T follicular helper cell (primary cell): ENCODE data around the gene LRRC8C.

ENCODE experiments used
- DNase-seq: peaks from one replicate; pipeline ENCODE4 v3.0.0-alpha.2; 2020; ENCODE audit warnings: low read depth

The LRRC8C gene

DNA sequence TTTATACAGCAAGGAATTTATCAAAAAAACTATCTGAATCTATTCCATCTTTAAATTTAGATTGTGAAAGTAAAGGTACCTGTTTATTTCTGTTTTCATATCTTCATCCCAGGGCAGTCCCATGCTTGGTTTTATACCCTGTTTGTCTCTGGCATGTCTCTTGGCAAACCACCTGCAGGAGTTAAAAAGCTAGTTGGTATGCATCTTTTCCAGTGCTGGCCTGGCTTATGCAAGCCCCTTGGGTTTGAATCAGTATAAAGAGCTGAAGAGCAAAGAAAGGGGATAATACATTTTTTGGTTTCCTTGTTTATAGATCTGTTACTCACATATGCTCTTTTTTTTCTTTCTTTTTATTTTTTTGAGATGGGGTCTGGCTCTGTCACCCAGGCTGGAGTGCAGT is 37.8 kb downstream of the LRRC8C start:
- no peak for DNase-seq

- no peak for DNase-seq
Measured at GRCh38 chr1:89671775-89672488, 39.0 kb downstream of the LRRC8C start.

GRCh38 chr1:89672489-89673183 is 39.7 kb downstream of the LRRC8C start:
- DNase-seq = no peak

DNA sequence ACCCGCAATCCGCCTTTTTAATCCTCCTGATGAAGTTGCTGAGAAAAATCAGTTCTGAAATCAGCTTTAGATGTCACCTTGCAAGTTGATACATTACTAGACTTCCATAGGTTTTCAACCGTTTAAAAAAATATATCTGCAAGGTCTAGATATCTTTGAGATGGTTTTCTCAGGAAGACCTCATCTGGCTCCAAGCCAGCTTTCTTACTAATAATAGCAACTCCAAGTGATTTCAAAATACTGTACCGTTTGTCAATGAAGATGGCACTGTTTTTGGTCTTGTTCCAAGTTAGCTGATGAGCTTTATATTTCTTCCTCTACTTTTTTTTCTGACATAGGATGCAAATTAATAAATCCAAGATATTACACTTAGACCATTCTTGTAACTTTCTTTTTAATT is 40.3 kb downstream of the LRRC8C start:
- no peak for DNase-seq

GRCh38 chr1:89675677-89676076 is 42.8 kb downstream of the LRRC8C start:
- DNase-seq = no peak

- DNase-seq = no peak
Measured at GRCh38 chr1:89681045-89681729, 48.3 kb downstream of the LRRC8C start.

DNA sequence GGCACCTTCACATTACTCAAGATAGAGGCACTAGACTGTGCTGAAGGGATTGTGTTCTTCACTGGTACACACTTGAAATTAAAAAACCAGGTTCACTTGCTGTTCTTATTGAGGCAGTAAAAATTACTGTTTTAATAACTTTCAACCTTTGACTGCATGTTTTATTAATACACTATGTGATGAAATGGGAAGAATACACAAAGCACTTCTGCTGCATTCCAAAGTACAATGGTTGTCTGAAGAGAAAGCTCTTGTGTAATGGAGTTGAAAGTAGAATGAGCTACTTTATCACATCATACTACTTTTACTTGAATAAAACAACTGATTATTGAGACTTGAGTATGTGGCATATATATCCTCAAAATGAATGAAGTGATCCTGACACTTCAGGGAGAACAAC is 49.7 kb downstream of the LRRC8C start:
- no peak for DNase-seq

- DNase-seq = no peak
Measured at GRCh38 chr1:89685461-89685860, 52.5 kb downstream of the LRRC8C start.

- DNase-seq = no peak
Measured at GRCh38 chr1:89686520-89686919, 53.6 kb downstream of the LRRC8C start.

GRCh38 chr1:89687254-89687653 is 54.3 kb downstream of the LRRC8C start:
- DNase-seq = no peak

DNA sequence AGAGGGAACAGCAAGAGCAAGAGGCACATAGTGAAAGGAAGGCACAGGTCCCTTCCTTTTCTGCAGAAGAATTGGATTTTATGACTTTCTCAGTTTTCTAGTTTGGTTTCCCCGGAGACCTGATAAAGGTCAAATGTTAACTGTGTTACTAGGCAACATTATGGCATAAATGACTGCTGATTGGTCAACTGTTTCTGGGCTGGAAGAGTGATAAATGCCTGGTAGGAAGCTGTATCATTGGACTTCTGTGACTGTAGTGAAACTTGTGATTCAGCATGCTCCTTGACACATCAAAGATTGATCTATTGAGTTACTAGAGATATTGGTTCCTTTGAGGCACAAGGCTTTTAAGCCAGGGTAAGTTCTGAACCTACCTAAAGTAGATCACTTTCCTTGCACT is 55.7 kb downstream of the LRRC8C start:
- no peak for DNase-seq

GRCh38 chr1:89689234-89689633 is 56.3 kb downstream of the LRRC8C start:
- no peak for DNase-seq

DNA sequence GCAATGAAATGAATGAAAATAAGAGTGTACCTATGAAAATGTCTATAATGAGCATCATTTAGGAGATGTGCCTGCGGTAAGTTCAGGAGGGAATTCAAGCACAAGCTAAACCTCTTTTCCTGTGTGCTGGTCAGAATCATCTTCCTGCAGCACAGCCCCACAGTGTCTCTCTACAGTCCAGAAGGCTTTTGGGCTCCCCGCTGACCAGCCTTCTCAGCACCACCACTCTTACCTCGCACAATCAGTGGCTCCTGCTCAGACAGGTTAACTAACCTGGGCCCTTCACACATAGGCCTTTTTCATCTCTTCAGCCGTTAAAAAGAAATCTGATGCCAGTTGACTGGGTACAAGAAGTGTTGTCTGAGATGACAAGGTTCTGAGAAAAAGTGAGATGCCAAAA is 57.7 kb downstream of the LRRC8C start:
- DNase-seq = no peak

GRCh38 chr1:89692601-89693521 is 59.9 kb downstream of the LRRC8C start:
- no peak for DNase-seq

GRCh38 chr1:89695847-89696246 is 62.9 kb downstream of the LRRC8C start:
- no peak for DNase-seq

DNA sequence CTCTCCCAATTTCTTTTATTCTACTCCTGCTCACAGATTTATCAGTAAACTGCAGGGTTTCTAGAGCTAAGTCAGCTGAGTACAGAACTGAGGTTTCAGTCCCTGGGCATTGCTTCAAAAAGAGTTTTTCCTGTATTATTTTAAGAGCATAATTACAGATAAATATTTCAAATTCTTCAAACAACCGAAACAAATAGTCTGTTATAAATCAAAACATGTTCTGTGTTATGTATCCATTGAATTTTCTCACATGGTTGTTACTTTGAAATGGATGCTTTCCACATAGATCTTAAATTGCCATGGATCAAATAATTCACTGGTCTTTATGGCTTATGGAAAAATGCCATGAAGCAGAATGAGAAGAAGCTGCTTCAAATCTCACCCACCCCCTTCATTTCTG is 64.5 kb downstream of the LRRC8C start:
- no peak for DNase-seq

DNA sequence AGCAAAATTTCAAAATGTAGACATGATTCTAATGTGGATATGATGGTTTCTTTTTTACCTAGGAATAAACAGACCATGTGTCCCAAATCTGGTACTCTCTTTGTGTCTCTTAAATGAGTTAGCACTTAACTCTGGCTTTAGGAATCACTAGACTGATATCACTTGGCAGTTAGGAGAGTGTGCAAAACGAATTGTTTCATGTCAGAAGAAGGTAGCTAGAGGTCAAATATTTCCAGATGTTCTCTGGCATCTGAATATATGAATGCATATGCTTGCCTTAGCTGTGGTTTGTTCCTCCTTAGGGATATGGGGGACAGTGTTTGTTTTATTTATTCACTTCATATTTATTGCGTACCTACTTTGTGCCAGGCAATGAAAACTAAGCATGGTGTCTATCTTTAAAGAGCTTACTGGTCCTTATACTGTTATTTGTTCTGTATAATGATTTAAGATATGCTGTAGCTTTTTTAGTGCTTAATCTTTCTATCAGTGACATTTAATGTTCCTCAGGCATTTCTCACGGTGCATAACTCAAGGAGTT is 65.2 kb downstream of the LRRC8C start:
- no peak for DNase-seq

DNA sequence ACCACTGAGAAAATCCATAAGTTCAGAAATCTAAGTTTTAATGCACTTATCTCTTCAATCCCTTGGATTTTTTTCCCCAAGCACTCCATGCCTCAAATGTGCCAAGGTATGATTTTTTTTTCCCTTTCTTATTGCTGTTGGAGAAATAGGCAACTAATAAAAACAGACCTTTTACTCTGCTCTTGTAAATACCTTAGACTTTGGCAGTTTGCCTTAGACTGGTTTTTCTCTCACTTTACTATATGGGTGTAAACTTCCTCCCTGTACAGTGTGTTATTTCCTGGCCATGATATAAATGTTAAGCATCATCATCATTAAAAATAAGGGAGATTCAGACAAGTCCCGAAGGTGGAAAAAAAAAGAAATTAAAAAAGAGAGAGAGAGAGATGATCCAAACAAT is 65.7 kb downstream of the LRRC8C start:
- no peak for DNase-seq

DNA sequence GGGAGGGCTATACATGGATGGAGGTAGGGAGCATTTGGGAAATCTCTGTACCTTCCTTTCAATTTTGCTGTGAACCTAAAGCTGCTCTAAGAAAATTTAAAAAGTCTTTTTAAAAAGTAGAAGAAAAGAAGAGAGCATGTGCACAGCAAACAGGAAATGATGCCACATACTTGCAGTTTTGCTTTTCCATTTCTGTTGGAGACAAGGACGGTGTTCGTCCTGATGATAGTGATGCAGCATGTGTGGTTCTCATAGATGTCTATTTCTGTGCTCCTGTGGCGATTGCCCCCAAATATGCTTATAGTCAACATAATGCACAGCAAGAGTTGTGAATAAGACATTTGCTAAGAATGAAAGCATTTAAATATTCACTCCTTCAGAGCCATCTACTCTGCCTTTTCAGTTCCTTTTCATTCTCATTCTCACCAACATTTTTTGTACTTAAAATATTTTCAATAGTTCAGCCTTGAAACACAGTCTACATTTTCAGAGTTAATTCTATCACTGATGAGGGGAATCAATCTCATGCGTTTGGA is 66.6 kb downstream of the LRRC8C start:
- no peak for DNase-seq

DNA sequence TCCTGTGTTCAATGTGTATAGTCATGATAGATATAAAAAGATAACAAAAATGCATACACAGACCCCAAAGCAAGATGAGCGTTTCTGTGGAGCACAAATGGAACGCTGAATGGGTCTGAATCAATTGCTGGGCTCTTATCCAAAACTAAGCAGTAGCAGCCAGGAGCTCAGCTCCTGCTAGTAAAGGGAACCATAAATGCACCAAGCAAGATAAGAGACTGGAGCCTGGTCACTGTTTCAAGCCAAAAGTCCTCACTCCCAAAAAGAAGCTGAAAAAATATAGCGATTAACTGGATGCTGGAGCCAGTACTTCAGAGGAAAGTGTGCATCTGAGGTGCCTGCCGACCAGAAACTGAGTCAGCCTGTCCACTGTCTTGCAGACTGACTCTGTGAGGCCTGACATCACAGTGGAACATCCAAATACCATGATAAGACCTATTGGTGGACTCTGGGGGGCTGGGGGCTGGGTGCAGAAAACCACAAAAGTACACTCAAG is 68.9 kb downstream of the LRRC8C start:
- no peak for DNase-seq

GRCh38 chr1:89702520-89703045 is 69.7 kb downstream of the LRRC8C start:
- DNase-seq = no peak
